HG03469 (cell line): ENCODE measurements around the gene MTFR1L.

Source experiments
- ATAC-seq: cut with Tn5 transposase; IDR thresholded peaks from one replicate; pipeline ENCODE4 v1.9.1; 2021; ENCODE audit warnings: mild to moderate bottlenecking, moderate library complexity, moderate number of reproducible peaks; ENCODE audit not compliant: unreplicated experiment

Gene MTFR1L

GRCh38 chr1:25806418-25806817 lies 13.3 kb upstream of the MTFR1L start:
- ATAC-seq: no peak

DNA sequence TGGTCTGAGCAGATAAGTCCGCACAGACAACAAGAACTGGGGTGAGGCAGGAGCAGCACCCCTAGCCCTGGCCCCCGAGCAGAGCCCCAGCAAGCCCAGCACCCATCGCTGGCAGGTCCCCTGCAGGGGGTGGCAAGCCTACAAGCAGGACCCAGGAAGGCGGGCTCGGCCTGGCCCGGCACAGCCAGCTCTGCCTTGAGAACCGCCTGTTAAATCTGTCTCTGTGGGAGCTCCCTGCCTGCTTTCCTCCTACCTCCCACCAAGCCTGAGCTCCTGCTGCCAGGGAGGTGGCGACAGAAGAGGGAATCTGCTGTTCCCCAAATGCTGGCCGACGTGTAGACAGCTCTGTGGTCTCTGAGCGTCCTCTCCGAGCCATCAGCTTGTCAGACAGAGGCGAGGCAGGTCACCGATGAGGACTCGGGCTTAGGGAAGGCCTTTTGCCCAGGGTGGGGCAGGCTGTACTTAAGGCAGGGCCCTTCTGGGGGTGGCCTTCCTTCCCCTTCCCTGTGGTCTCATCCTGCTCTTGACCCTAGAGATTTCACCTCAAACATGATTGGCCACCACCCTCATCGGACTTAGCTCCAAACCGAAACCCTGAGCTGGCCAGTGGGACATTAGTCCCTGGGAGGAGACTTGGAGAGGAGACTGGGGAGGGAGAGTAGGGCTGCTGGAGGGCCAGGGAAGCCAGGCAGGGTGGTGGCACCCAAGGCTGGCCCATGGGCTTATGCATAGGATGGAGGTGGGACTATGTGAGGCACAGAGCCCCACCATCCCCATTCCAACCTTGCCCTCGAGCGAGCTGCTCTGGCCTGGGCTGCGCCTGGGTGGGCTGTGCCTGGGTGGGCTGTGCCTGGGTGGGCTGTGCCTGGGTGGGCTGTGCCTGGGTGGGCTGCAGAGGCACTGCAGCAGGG lies 12.0 kb upstream of the MTFR1L start:
- ATAC-seq: no peak

GRCh38 chr1:25808481-25809244 lies 11.1 kb upstream of the MTFR1L start:
- no peak for ATAC-seq

GRCh38 chr1:25809283-25809926 lies 10.3 kb upstream of the MTFR1L start:
- no peak for ATAC-seq

GRCh38 chr1:25809929-25810328 lies 9.8 kb upstream of the MTFR1L start:
- ATAC-seq: no peak

GRCh38 chr1:25810341-25811299 lies 9.1 kb upstream of the MTFR1L start:
- ATAC-seq: no peak

DNA sequence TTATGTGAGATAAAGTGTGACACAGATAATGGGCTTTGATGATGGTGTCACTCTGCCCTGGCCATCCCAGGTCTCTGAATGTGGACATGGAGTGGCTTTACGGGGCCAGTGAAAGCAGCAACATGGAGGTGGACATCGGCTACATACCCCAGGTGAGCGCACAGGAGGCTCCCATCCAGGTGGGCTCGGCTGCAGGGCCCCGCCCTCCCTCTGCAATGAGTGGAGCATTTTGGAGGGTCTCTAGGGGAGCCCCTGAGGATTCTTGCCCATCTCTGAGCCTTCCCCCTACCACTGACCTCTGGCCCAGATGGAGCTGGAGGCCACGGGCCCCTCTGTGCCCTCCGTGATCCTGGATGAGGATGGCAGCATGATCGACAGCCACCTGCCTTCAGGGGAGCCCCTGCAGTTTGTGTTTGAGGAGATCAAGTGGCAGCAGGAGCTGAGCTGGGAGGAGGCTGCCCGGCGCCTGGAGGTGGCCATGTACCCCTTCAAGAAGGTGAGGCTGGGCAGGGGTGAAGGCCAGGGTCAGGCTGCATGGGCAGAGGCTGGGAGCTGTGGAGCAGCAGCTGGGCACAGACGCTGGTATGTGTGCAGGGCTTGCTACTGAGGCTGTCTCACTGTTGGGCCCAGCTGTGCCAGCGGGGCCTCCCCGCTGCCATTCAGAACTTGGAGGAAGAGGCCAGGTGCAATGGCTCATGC lies 8.2 kb upstream of the MTFR1L start:
- ATAC-seq: no peak

DNA sequence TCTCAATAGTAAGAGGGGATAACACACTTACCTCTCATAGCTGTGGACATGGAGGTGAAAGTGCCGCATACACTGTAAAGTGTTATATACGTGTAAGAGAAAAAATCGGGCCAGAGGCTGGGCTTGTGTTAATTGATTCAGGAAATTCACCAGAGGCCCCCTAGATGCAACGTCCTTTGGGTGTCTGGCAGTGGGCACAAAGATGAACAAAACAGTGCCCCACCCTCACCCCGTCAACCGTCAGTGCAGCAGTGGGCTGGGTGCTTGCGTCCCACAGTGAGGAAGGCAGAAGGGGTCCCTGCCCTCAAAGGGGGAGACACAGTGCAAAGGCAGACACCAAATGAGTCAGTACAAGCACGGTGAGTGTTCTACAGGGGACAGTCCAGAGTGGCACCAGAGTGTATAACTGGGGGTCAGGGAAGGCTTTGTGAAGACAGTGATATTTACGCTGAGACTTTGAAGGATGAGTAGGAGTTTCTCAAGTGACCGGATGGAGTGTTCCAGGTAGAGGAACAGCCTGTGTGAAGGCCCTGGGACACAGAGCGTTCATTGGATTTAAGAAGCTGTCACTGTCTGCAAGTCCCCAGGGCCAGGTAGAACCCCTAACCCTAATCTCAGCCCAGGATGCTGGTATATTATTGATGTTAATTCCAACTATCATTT lies 6.6 kb upstream of the MTFR1L start:
- no peak for ATAC-seq

DNA sequence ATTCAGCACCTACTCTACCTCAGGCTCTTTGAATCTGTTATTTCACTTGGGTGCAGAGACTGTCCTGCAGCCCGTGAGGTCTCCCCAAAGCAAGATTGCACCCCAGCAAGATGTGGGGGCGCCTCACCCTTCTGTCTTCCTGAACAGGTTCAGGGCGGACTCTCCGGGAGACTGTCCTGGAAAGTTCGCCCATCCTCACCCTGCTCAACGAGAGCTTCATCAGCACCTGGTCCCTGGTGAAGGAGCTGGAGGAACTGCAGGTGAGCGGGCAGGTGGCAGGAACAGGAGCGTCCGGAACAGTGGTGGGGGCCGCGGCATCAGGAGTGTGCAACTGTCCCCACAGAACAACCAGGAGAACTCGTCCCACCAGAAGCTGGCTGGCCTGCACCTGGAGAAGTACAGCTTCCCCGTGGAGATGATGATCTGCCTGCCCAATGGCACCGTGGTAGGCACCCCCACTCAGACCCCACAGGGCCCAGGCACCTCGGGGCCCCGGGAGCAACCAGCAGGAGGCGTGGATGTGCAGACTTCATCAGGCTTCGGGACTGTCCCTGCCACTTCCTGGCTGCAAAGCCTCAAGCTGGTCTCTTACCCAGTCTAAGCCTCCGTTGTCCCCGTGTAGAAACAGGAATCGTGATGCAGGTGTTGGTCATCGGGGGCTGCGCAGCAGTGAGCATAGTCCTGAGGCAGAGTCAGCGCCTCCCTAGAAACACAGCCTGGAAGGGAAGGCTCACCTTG lies 5.9 kb upstream of the MTFR1L start:
- no peak for ATAC-seq

- ATAC-seq: no peak
These were observed 5.1 kb upstream of the MTFR1L start for GRCh38 chr1:25814549-25815087.

GRCh38 chr1:25815208-25816111 lies 4.3 kb upstream of the MTFR1L start:
- no peak for ATAC-seq

- ATAC-seq: no peak
These were observed 3.5 kb upstream of the MTFR1L start for GRCh38 chr1:25816112-25816718.

- no peak for ATAC-seq
These were observed 1.8 kb upstream of the MTFR1L start for GRCh38 chr1:25817840-25818501.

GRCh38 chr1:25818569-25818968 lies 1.2 kb upstream of the MTFR1L start:
- ATAC-seq: no peak

- ATAC-seq: peak; percentile 30
These were observed 725 bp downstream of the MTFR1L start for GRCh38 chr1:25820247-25821111.
